Measurements from ENCODE around the gene KCTD18.

DNA sequence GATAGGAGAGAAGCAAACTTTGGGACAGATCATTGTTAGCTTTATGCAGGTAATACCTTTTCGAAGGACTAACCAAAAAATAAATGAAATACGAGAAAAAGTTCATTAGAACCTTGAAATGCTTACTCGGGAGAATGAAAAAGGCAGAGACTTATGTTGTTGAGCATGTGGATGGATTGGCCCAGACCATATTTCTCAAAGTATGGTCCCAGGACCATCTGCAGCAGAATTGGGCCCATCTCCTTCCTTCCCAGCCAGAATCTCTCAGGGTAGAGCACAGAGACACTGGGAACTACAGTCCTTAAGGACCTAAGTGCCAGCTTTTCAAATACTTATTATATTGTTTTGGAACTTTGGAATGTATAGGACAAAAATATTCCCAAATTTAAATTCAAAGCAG, 50.8 kb downstream of the KCTD18 start:
- TF ChIP-seq, protein P1, sequence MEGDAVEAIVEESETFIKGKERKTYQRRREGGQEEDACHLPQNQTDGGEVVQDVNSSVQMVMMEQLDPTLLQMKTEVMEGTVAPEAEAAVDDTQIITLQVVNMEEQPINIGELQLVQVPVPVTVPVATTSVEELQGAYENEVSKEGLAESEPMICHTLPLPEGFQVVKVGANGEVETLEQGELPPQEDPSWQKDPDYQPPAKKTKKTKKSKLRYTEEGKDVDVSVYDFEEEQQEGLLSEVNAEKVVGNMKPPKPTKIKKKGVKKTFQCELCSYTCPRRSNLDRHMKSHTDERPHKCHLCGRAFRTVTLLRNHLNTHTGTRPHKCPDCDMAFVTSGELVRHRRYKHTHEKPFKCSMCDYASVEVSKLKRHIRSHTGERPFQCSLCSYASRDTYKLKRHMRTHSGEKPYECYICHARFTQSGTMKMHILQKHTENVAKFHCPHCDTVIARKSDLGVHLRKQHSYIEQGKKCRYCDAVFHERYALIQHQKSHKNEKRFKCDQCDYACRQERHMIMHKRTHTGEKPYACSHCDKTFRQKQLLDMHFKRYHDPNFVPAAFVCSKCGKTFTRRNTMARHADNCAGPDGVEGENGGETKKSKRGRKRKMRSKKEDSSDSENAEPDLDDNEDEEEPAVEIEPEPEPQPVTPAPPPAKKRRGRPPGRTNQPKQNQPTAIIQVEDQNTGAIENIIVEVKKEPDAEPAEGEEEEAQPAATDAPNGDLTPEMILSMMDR (IDR thresholded peaks at IDR 0.05) = no peak
- TF ChIP-seq ZFX (IDR thresholded peaks at IDR 0.05; ENCODE audit: borderline replicate concordance) = no peak

Data from 22Rv1 (cell line).